ENCODE measurements around the gene TMC4. TPM values are rescaled to one million over a fixed set of nuclear protein-coding genes. Genes with fewer than 3 reads are reported as not detected.

Gene TMC4
- total RNA-seq, 3 donors from 2014 or later = 107 to 276 (median 178) TPM

DNA sequence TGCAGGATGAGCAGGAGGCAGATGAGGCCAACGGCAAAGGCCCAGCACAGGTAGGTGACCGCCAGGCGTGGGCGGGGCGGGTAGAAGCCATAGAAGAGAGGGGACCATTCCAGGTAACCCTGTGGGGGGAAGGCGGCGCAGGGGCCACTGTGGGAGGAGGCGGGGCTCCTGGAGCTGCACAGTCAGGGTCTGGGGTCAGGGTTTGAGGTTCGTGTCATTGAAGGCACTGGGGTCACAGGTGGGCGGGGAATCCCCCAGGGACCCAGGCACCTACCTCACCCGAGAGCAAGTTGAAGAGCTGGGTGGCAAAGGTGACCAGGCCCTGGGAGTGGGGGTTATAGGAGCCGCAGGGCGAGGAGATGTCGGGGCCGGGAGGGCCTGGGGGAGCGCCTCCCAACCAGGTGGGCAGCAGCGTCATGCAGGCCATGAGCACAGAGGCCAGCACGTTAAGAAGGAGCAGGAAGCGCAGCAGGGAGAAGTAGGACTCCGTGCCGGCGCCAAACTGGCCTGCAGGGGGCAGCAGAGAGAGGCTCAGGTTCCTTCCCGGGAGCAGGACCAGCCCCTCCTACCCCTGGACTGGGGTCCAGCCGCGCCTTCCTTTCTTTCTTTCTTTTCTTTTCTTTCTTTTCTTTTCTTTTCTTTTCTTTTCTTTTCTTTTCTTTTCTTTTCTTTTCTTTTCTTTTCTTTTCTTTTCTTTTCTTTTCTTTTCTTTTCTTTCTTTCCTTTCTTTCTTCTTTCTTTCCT, 4.6 kb downstream of the TMC4 start:
- Histone ChIP-seq H3K4me1 (ENCODE audit: low read depth) (peaks cover 19% of the 10 kb centered on the region), H3K9me3 (no peaks in the 10 kb centered on the region), H3K4me3 (no peak overlapping the region), H3K36me3 (ENCODE audit: low read depth) (no peaks in the 10 kb centered on the region)
- TF ChIP-seq, protein P1, sequence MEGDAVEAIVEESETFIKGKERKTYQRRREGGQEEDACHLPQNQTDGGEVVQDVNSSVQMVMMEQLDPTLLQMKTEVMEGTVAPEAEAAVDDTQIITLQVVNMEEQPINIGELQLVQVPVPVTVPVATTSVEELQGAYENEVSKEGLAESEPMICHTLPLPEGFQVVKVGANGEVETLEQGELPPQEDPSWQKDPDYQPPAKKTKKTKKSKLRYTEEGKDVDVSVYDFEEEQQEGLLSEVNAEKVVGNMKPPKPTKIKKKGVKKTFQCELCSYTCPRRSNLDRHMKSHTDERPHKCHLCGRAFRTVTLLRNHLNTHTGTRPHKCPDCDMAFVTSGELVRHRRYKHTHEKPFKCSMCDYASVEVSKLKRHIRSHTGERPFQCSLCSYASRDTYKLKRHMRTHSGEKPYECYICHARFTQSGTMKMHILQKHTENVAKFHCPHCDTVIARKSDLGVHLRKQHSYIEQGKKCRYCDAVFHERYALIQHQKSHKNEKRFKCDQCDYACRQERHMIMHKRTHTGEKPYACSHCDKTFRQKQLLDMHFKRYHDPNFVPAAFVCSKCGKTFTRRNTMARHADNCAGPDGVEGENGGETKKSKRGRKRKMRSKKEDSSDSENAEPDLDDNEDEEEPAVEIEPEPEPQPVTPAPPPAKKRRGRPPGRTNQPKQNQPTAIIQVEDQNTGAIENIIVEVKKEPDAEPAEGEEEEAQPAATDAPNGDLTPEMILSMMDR (IDR thresholded peaks at IDR 0.05) = peak; percentile 96
- intact Hi-C loops (cut with DNase I, micrococcal nuclease) = loop anchor here (5.0 kb wide), 1 partner anchor 64 kb away; no protein-coding TSS in a partner anchor
- DNase-seq (peak; percentile 93 to 99 (median 97)), ATAC-seq (peak; percentile 72)

DNA sequence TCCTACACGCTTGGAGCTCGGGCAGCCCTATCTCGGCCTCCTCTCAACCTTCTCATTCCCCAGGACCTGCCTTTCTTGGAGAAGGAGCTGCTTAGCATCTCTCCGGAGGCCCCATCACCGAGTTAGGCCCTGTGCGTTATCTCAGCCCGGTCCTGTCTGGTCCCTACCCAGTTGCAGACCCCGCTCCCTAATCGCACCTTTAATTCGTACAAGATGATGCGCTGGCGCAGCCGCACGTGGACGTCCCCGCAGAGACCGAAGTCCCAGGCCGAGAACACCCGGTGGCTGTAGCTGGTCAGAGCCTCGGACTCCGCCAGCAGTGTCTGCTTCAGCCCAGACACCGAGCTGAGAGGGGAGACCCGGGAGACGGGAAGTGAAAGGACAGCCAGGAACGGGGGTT, 7.7 kb downstream of the TMC4 start:
- peak in 2 of 3 donors; percentile 59 to 68 for DNase-seq
- Histone ChIP-seq H3K9me3 (no peaks in the 10 kb centered on the region), H3K36me3 (ENCODE audit: low read depth) (no peaks in the 10 kb centered on the region), H3K4me3 (no peak overlapping the region), H3K4me1 (ENCODE audit: low read depth) (peaks cover 48% of the 10 kb centered on the region)
- TF ChIP-seq, protein P1 (IDR thresholded peaks at IDR 0.05) = no peak
- ATAC-seq = no peak
- intact Hi-C loops (cut with DNase I, micrococcal nuclease) = loop anchor here (5.0 kb wide), 1 partner anchor 67 kb away; no protein-coding TSS in a partner anchor

DNA sequence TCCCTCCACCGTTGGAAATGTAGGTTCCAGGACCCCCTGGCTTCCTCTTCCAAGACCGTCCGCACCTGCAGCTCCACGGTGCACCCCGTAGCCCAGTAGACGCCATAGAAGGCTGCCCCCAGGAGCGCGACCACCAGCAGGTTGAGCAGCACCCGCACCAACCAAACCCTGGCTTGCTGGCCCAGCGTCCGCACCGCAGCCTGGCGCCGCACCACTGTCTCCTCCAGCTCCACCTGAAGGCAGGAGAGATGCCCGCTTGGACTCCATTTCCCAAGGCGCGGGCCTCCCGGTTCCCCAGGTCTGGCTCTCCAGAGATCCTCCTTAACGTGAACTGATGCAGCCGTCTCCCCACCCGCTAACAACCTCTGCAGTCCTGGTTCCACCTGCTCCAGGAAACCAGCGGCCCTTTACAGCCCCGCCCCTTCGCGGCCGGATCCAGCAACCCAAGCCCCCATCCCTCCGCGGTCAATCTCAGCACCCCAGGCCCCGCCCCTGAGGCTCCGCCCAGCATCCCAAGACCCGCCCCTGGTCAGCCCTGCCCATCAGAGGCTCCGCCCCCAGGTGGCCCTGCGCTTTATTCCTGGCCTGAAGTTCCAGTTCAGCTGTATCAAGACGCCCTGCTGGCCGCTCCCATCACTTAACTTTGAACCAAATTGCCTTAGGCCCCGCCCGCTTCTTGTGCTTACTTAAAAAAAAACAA, 8.4 kb downstream of the TMC4 start:
- DNase-seq (peak; percentile 89 to 97 (median 92)), ATAC-seq (peak; percentile 60)
- intact Hi-C loops (cut with DNase I, micrococcal nuclease) = loop anchor here (5.0 kb wide), 1 partner anchor 68 kb away; no protein-coding TSS in a partner anchor
- no peak overlapping the region for H3K4me3 ChIP-seq
- H3K9me3 ChIP-seq = no peaks in the 10 kb centered on the region
- no peaks in the 10 kb centered on the region for H3K36me3 ChIP-seq (ENCODE audit: low read depth)
- peaks cover 49% of the 10 kb centered on the region for H3K4me1 ChIP-seq (ENCODE audit: low read depth)
- TF ChIP-seq, protein P1 (IDR thresholded peaks at IDR 0.05) = no peak

DNA sequence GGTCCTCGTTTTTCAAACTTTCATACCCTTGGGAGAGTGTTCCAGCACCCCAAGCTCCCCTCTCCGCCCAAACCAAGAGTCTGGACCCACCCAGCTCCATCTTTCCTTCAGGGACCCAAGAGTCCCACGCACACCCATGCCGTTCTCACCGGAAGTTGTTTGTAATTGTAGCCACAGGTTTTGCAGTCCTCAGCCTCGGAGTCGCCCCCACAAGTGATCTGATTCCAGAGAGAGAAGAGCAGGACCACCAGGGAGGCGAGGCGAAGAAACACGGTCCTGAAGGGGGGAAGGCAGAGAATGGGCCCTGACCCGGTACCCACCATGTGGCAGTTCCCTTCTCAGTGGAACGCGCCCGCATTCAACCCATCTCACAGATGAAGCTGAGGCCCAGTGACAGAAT, 10.1 kb downstream of the TMC4 start:
- TF ChIP-seq, protein P1 (IDR thresholded peaks at IDR 0.05) = no peak
- H3K4me3 ChIP-seq = no peak overlapping the region
- H3K4me1 ChIP-seq (ENCODE audit: low read depth) = peaks cover 54% of the 10 kb centered on the region
- ATAC-seq (no peak), DNase-seq (peak in 2 of 3 donors; percentile 39 to 55)
- intact Hi-C loops (cut with DNase I, micrococcal nuclease) = no loop called here
- no peaks in the 10 kb centered on the region for H3K36me3 ChIP-seq (ENCODE audit: low read depth)
- H3K9me3 ChIP-seq = no peaks in the 10 kb centered on the region

DNA sequence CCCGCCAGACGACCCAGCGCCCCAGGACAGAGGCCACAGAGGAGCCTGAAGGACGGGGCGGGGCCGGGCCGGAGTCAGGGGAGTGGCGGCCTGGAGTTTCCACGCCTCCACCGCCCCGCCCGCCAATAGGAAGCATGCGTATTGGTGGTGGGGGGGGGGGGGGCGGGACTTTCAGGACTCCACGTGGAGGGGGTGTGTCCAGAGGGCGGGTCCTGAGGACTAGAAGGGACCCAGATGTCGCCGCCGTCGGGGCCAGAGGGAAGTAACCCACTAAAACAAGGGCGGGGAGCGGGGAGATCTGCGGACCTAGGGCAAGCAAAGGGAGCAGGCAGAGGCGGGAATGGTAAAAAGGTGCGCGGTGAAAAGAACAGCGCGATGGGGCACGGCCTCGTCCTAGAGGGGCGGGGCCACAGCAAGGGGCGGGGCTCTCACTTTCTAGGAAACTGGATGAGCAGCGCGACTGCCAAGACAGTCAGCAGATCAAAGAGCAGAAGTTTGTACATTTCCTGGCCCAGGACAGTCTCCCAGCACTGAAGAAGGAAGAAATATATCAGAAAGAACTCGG, 10.6 kb downstream of the TMC4 start:
- H3K9me3 ChIP-seq = no peaks in the 10 kb centered on the region
- H3K4me1 ChIP-seq (ENCODE audit: low read depth) = peaks cover 54% of the 10 kb centered on the region
- no peak overlapping the region for H3K4me3 ChIP-seq
- TF ChIP-seq, protein P1 (IDR thresholded peaks at IDR 0.05) = no peak
- ATAC-seq = peak; percentile 64
- no peaks in the 10 kb centered on the region for H3K36me3 ChIP-seq (ENCODE audit: low read depth)
- peak; percentile 93 to 96 (median 94) for DNase-seq
- intact Hi-C loops (cut with DNase I, micrococcal nuclease) = no loop called here
